ENCODE measurements around the gene HUNK. TPM values are rescaled to one million over a fixed set of nuclear protein-coding genes. Genes with fewer than 3 reads are reported as not detected.

HUNK gene
- total RNA-seq (2022): 4.8 and 7.5 TPM in 2 replicates
- Bru-seq, nascent RNA: percentile 52 among the genes with signal in this experiment
- BruChase-seq, experiment 1, labeled RNA remaining after a 2-hour chase: percentile 48 among the genes with signal in this experiment
- percentile 43 among the genes with signal in this experiment for BruChase-seq, experiment 2, labeled RNA remaining after a 6-hour chase
- long read RNA-seq, full-length matches to known transcripts: 6 of 12 reads
- long read RNA-seq, partial matches to known transcripts: 0 of 12 reads
- long read RNA-seq, other reads (novel, unspliced or antisense): 6 of 12 reads

DNA sequence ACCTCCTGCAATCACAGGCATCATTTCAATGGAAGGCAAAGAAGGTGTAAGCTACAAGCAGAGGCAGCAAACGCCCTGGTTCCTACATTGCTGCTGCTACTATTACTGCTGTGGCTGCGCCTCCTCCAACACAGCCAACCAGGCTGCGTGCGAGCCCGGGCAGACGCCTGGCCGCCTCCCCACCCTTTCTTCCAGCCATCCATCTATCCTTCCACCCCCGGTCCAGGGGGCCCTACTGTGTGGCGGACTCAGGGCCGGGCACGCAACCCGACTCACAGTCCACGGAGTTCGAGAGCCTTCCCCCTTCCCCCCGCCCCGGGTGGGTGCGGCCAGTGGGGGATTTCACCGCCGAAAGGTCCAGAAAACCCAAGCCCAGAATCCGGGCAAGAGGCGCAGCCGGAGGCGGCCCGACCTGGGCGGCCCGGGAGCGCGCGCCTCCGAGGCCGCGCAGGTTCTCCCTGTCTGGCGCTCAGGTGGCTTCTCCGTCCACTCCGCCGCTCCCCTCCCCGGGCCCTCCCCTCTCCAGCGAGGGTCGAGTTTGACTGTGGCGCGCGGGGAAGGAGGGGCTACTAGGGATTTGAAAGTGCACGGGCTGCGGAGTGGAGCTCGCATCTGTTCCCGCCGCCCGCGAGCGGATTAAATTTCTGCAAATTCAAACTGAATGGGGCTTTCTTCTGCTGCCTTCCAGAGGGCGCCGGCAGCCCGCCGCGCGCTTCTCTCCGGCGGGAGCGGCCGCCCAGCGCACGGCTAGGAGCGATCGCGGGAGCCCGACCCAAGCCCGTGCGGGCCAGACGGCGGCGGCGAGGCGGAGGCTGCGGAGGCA, at the start of gene HUNK:
Gene HUNK (plus strand): TSS at position 569 of the 823 bp plus-strand sequence. CDS start 655 bp downstream, outside the sequence.
- H3K4me1 Mint-ChIP-seq (ENCODE audit: low read depth, unreplicated experiment): peaks cover 11% of the 10 kb centered on the region
- H3K4me3 Mint-ChIP-seq (ENCODE audit: unreplicated experiment): peak within 1 kb of the TSS; percentile 86
- H3K27me3 ChIP-seq (replicated peaks; ENCODE audit: control insufficient read depth, insufficient read depth, low read length): peaks cover 2% of the 10 kb centered on the region
- peak; percentile 68 to 69 for DNase-seq
- peaks cover 10% of the 10 kb centered on the region for H3K36me3 Mint-ChIP-seq (ENCODE audit: insufficient read depth, unreplicated experiment)
- BruUV-seq (replicated peaks): no TSS peak
- no peaks in the 10 kb centered on the region for H3K9me3 ChIP-seq
- H3K4me3 ChIP-seq (ENCODE audit: low read depth, low read length): peak within 1 kb of the TSS; percentile 77
- POLR2A ChIA-PET: no interaction called here
- intact Hi-C loops (cut with micrococcal nuclease; ENCODE audit: unreplicated experiment): loop anchor here (10.0 kb wide), 1 partner anchor 72 kb away; no protein-coding TSS in a partner anchor
- no peaks in the 10 kb centered on the region for H3K4me1 ChIP-seq
- CTCF ChIA-PET: interaction anchor here (2.4 to 3.0 kb wide), 2 partner anchors 17 to 29 kb away, joined by 6 to 13 read pairs; no protein-coding TSS in a partner anchor
- peaks cover 9% of the 10 kb centered on the region for H3K27me3 Mint-ChIP-seq (ENCODE audit: insufficient read depth, unreplicated experiment)
- no peak within 1 kb of the TSS for H3K27ac Mint-ChIP-seq (ENCODE audit: unreplicated experiment)
- peak in 1 of 2 experiments; percentile 9 for TF ChIP-seq CTCF (IDR thresholded peaks at IDR 0.05; ENCODE audit: insufficient read depth in 1 of 2, low read depth in 1 of 2, low read length in 1 of 2, severe bottlenecking in 1 of 2, unreplicated experiment in 1 of 2)
- no peaks in the 10 kb centered on the region for H3K36me3 ChIP-seq (ENCODE audit: control insufficient read depth, insufficient read depth, low read length)
- no peaks in the 10 kb centered on the region for H3K9me3 Mint-ChIP-seq (ENCODE audit: unreplicated experiment)

- H3K36me3 Mint-ChIP-seq (ENCODE audit: insufficient read depth, unreplicated experiment): no peaks in the 10 kb centered on the region
- intact Hi-C loops (cut with micrococcal nuclease; ENCODE audit: unreplicated experiment): no loop called here
- no TSS peak for BruUV-seq (replicated peaks)
- DNase-seq: no peak
- ChIA-PET POLR2A (interaction anchor here (0.5 kb wide), 1 partner anchor 1865 kb away, joined by 3 read pairs; no protein-coding TSS in a partner anchor), CTCF (no interaction called here)
- Histone ChIP-seq H3K27me3 (replicated peaks; ENCODE audit: control insufficient read depth, insufficient read depth, low read length) (no peaks in the 10 kb centered on the region), H3K4me1 (no peaks in the 10 kb centered on the region), H3K36me3 (ENCODE audit: control insufficient read depth, insufficient read depth, low read length) (no peaks in the 10 kb centered on the region), H3K9me3 (no peaks in the 10 kb centered on the region), H3K4me3 (ENCODE audit: low read depth, low read length) (no peak overlapping the region)
- TF ChIP-seq CTCF (IDR thresholded peaks at IDR 0.05; ENCODE audit: insufficient read depth in 1 of 2, low read depth in 1 of 2, low read length in 1 of 2, severe bottlenecking in 1 of 2, unreplicated experiment in 1 of 2): no peak
- peaks cover 19% of the 10 kb centered on the region for H3K9me3 Mint-ChIP-seq (ENCODE audit: unreplicated experiment)
- no peak overlapping the region for H3K4me3 Mint-ChIP-seq (ENCODE audit: unreplicated experiment)
- H3K27ac Mint-ChIP-seq (ENCODE audit: unreplicated experiment): no peak overlapping the region
- peaks cover 6% of the 10 kb centered on the region for H3K27me3 Mint-ChIP-seq (ENCODE audit: insufficient read depth, unreplicated experiment)
- no peaks in the 10 kb centered on the region for H3K4me1 Mint-ChIP-seq (ENCODE audit: low read depth, unreplicated experiment)
These were observed 42.9 kb upstream of the HUNK start for GRCh38 chr21:31829736-31830472.

- H3K4me3 ChIP-seq (ENCODE audit: low read depth, low read length): no peak overlapping the region
- no peaks in the 10 kb centered on the region for H3K27me3 ChIP-seq (replicated peaks; ENCODE audit: control insufficient read depth, insufficient read depth, low read length)
- H3K4me1 Mint-ChIP-seq (ENCODE audit: low read depth, unreplicated experiment): no peaks in the 10 kb centered on the region
- H3K27me3 Mint-ChIP-seq (ENCODE audit: insufficient read depth, unreplicated experiment): peaks cover 6% of the 10 kb centered on the region
- DNase-seq: no peak
- no peaks in the 10 kb centered on the region for H3K36me3 Mint-ChIP-seq (ENCODE audit: insufficient read depth, unreplicated experiment)
- no peaks in the 10 kb centered on the region for H3K9me3 ChIP-seq
- peaks cover 19% of the 10 kb centered on the region for H3K9me3 Mint-ChIP-seq (ENCODE audit: unreplicated experiment)
- no peak for TF ChIP-seq CTCF (IDR thresholded peaks at IDR 0.05; ENCODE audit: insufficient read depth in 1 of 2, low read depth in 1 of 2, low read length in 1 of 2, severe bottlenecking in 1 of 2, unreplicated experiment in 1 of 2)
- H3K36me3 ChIP-seq (ENCODE audit: control insufficient read depth, insufficient read depth, low read length): no peaks in the 10 kb centered on the region
- no TSS peak for BruUV-seq (replicated peaks)
- H3K4me3 Mint-ChIP-seq (ENCODE audit: unreplicated experiment): no peak overlapping the region
- no peaks in the 10 kb centered on the region for H3K4me1 ChIP-seq
- ChIA-PET POLR2A (no interaction called here), CTCF (no interaction called here)
- H3K27ac Mint-ChIP-seq (ENCODE audit: unreplicated experiment): no peak overlapping the region
- intact Hi-C loops (cut with micrococcal nuclease; ENCODE audit: unreplicated experiment): no loop called here
These were observed 42.1 kb upstream of the HUNK start for GRCh38 chr21:31830701-31831100.
